ENCODE measurements around the gene BIRC5.

- TF ChIP-seq CTCF (IDR thresholded peaks at IDR 0.05): no peak
- TF ChIP-seq POLR2AphosphoS5 (IDR thresholded peaks at IDR 0.05; ENCODE audit: low read depth, low read length): peak; percentile 72
- TF ChIP-seq REST (IDR thresholded peaks at IDR 0.05; ENCODE audit: insufficient read depth in 1 of 2, low read depth in 2 of 2, low read length in 1 of 2): no peak
- TF ChIP-seq TCF7L2 (IDR thresholded peaks at IDR 0.05; ENCODE audit: low read depth, low read length): no peak
- no peak for TF ChIP-seq SIN3A (IDR thresholded peaks at IDR 0.05; ENCODE audit: borderline replicate concordance, insufficient read depth, low read depth, low read length)
These were observed 39.6 kb upstream of the BIRC5 start for GRCh38 chr17:78174346-78174869.
